NCI-H1092 treated with DMSO at 0.1 percent for 48 hours (cell line): ENCODE data around the gene TGM3.

ENCODE experiments used
- DNase-seq: peaks from one replicate; lab custom pipeline; 2025; lab: John Stamatoyannopoulos, UW

TGM3 gene

DNA sequence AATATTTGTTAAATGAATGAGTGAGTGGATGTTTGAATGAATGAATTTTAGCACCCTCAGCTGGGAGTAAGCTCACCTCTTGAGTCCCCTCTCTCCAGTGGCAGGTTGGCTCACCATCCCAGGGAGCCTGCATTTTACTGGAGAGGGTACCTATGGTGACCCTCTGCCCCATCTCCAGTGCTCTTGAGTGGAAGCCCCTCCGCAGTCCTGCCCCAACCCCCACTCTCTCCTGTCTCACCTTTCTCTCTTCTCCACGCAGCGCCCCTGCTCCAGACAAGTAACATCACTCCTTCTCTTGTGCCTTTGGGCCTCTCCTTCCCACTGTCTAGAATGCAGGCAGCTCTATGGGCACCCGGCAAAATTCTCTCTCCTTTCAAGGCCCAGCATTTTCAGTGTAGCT lies 11.3 kb downstream of the TGM3 start:
- DNase-seq: no peak

- DNase-seq: no peak
Measured at GRCh38 chr20:2311329-2311728, 15.5 kb downstream of the TGM3 start.

DNA sequence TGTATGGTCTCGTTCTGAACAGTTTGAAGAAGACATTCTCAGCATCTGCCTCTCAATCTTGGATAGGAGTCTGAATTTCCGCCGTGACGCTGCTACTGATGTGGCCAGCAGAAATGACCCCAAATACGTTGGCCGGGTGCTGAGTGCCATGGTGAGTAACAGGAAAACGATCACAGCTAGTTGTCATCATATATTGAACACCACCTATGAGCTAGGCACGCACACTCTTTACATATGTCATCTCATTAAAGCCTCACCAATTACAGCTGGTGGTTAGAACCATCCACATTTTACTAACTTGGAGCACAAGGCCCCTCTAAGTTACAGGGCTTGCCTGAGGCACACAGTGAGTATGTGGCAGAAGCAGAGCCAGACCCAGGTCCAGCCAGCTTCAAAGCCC lies 17.1 kb downstream of the TGM3 start:
- no peak for DNase-seq

GRCh38 chr20:2313316-2313715 lies 17.5 kb downstream of the TGM3 start:
- DNase-seq: no peak

GRCh38 chr20:2314759-2315439 lies 19.1 kb downstream of the TGM3 start:
- DNase-seq: peak; percentile 6

GRCh38 chr20:2315440-2315778 lies 19.6 kb downstream of the TGM3 start:
- no peak for DNase-seq

GRCh38 chr20:2316847-2317495 lies 21.2 kb downstream of the TGM3 start:
- DNase-seq: no peak

DNA sequence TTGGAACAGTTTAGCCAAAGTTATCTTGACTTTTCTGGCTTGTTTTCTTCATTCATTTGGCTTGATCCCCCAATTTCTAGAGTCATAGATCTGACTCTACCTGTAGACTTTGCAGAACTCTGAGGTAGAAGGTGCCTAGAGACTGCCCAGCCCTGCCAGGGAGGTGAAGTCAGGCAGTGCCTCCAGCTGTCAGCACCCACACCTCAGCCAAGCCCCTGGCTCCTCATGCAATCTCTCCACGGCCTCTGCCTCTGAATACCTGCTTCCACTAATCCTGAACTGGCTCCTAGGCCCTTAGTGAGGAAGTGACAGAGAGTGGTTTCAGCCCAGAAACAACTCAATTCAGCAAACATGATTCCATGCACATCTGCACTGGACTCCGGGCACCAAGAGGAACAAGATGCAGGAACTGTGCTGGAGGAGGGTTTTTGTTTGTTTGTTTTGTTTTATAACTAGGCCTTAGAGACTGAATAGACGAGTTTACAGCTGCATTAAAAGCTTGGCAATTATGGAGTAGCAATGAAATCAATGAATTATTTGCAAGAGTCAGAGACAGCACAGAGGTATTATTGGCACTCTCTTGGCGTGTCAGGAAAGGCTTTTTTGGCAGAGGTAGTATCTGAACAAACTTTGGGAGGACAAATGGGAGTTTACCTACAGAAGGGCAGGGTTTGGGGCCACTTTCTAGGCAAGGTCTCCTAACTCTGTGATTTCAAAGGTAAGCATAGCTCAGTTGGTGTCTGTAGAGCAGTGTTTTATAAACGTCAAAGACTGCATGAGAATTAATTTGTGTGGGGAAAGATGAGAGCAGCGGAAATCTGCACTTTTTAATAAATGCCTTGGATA lies 25.2 kb downstream of the TGM3 start:
- DNase-seq: peak; percentile 13

DNA sequence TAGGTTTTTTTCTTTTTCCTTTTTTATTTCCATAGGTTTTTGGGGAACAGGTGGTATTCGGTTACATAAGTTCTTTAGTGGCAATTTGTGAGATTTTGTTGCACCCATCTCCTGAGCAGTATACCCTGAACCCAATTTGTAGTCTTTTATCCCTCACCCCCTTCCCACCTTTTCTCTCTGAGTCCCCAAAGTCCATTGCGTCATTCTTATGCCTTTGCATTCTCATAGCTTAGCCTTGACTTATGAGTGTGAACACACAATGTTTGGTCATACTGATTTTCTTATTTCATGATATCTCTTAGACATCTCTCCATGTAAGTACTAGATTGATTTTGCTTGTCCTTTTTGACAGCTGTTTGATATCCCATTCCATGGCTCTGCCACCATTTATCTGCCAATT lies 27.2 kb downstream of the TGM3 start:
- DNase-seq: no peak

DNA sequence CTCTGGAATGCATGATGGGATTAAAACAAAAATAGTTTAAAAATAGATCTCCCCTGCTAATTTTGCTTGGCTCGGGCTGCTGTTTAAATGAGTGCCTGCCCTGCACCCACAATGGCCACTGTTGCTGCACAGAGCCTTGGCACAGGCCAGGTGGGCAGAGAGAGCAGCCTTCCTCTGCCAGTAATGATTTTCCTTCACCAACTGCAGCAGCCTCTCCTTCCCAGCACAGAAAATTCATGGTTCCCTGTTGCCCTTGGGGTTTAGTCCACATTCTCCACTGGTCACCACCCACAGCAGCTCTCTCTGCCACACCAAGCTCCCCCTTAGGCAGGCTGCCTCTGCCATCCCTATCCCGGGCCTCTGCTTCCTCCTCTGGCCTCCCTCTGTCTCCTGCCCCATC lies 30.2 kb downstream of the TGM3 start:
- no peak for DNase-seq

- no peak for DNase-seq
Measured at GRCh38 chr20:2327620-2328555, 32.1 kb downstream of the TGM3 start.

DNA sequence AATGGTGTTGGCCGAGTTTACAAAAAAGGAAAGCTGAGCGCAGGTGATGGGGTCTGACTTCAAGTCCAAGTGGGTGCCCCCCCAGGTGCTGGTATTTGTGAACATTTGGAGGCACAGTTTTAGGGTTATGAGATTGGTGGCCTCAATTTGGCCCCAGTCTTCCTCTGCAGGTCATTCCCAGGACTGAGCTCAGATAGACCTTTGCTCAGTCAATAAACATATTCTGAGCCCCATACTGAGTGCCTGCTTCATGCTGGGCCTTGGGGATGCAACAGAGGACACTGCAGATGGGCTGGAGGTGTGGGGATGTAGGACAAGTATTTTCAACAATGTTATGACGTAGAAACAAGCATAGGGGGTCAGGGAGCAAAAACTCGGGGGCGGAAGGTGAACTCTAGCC lies 33.5 kb downstream of the TGM3 start:
- DNase-seq: no peak

DNA sequence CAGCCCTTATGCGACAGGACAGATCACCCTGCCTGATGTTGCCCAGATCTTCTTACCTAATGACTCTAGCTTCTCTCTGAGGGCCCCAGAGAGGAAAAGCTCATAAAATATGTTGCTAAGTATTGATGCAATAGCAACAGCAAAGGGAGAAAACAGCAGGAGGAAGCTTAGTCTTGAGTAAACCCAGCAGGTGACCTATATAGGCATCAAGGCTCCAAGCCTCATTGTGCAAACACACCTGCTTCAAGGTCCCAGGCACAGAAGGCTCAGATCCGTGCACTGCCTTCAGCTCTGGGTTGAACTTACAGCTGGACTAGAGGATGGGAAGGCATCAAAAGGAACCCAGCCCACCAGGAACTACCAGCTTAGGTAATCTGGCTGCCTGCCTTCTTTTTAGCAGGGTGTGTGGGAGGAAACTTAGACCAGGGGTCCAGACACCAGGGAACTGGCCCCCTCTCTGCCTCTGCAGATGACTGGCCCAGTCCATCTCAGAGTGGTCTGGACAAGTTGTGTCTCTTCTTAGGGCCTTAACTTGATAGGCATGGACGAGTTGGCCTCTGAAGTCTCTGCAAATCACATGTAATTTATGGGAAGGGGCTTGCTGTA lies 34.4 kb downstream of the TGM3 start:
- DNase-seq: peak; percentile 33

DNA sequence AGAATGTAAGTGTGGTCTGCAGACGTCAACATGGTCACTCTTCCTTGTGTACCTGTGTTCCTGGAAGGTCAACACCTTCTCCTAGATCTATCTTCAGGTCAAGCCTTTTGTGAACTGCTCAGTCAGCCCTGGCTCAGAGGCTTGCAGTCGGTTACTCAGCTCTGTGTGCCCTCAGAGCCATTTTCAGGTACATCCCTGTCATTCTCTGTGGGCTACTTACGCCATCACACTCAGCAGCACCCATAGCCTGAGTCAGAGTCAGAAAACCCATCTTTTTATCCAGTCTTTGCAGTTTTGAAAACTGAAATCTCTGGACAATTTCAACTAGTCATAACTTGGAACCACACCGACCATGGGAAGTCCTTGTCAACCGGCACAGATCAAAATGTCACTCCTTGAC lies 35.3 kb downstream of the TGM3 start:
- no peak for DNase-seq

DNA sequence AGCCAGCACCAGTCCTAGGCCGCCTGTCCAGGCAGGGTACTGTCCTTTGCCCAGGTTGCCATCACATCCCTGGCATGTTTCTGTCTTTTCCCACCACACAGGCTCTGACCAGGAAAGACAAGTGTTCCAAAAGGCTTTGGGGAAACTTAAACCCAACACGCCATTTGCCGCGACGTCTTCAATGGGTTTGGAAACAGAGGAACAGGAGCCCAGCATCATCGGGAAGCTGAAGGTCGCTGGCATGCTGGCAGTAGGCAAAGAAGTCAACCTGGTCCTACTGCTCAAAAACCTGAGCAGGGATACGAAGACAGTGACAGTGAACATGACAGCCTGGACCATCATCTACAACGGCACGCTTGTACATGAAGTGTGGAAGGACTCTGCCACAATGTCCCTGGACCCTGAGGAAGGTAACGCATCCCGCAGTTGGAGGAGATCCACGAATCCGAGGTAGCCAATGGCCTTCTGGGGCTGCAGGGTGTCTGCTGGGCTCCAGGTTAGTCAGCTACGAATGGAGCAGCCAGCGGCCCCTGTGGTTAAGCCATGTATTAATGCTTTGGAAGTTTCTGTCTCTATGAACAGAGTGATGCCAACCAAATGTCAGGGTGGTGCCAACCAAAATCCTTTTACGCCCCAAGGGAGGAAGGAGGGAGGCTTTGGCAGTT lies 36.2 kb downstream of the TGM3 start:
- no peak for DNase-seq

DNA sequence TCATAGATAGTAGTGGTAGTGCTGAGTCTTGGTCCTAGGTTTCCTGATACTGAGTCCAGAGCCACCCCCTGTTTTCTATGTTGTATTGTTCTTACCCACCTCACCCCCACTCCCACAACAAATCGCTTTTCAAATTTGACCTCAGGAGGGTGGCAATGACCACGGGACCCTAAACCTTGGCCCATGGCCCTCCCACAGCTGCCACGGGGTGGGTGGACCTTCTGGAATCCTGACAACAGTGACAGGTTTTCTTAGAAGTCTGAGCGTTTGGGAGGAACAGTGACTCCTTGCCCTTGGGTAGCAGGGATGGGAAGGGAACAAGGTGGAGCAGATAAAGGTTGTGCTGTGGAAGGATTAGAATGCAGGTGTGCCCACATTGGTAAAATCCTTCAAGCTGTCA lies 36.9 kb downstream of the TGM3 start:
- no peak for DNase-seq

- DNase-seq: no peak
Measured at GRCh38 chr20:2333821-2334220, 38.0 kb downstream of the TGM3 start.

- DNase-seq: no peak
Measured at GRCh38 chr20:2335096-2335870, 39.5 kb downstream of the TGM3 start.

GRCh38 chr20:2336471-2336870 lies 40.7 kb downstream of the TGM3 start:
- no peak for DNase-seq

DNA sequence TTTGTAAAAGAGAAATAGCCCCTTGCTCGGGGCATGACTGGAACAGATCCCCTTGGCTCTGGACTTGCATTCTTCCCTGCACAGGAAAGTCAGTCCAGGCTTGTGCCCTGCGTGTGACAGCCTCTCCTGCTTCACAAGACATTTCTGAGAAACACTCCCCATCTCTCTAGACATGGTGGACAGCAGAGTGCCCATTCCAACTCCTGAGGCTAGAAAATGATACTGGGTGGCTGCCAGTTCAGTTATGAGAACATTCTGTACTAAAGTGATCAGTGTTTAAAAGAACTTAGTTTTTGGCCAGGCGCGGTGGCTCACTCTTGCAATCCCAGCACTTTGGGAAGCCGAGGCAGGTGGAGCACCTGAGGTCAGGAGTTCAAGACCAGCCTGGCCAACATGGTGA lies 41.3 kb downstream of the TGM3 start:
- DNase-seq: no peak
